ENCODE results near the gene APBB1.

DNA sequence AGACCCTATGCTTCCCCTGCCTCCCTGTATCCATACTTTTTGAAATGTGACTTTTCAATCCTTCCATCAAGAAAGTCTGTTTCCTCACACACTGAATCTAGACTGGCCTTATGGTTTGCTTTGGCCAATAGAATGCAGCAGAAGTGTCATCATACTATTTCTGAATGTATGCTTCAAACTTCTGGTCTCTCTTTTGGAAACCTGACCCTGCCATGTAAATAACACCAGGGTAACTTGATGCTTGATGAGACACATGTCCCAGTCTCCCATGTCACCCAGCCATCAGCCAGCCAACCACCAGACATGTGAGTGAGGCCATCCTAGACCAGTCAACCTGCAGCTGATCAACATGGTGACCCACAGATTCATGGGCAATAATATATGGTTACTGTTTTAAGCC is 68.9 kb downstream of the APBB1 start:
- no peak for TF ChIP-seq POLR2A (IDR thresholded peaks at IDR 0.05)
- TF ChIP-seq, protein P1, sequence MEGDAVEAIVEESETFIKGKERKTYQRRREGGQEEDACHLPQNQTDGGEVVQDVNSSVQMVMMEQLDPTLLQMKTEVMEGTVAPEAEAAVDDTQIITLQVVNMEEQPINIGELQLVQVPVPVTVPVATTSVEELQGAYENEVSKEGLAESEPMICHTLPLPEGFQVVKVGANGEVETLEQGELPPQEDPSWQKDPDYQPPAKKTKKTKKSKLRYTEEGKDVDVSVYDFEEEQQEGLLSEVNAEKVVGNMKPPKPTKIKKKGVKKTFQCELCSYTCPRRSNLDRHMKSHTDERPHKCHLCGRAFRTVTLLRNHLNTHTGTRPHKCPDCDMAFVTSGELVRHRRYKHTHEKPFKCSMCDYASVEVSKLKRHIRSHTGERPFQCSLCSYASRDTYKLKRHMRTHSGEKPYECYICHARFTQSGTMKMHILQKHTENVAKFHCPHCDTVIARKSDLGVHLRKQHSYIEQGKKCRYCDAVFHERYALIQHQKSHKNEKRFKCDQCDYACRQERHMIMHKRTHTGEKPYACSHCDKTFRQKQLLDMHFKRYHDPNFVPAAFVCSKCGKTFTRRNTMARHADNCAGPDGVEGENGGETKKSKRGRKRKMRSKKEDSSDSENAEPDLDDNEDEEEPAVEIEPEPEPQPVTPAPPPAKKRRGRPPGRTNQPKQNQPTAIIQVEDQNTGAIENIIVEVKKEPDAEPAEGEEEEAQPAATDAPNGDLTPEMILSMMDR (IDR thresholded peaks at IDR 0.05), result no peak
